D341Med (cell line): ENCODE results near the gene HNRNPM.

Experiments used
- DNase-seq: peaks from one replicate; pipeline ENCODE4 v3.0.0; 2012; ENCODE audit warnings: low spot score

The HNRNPM gene

DNA sequence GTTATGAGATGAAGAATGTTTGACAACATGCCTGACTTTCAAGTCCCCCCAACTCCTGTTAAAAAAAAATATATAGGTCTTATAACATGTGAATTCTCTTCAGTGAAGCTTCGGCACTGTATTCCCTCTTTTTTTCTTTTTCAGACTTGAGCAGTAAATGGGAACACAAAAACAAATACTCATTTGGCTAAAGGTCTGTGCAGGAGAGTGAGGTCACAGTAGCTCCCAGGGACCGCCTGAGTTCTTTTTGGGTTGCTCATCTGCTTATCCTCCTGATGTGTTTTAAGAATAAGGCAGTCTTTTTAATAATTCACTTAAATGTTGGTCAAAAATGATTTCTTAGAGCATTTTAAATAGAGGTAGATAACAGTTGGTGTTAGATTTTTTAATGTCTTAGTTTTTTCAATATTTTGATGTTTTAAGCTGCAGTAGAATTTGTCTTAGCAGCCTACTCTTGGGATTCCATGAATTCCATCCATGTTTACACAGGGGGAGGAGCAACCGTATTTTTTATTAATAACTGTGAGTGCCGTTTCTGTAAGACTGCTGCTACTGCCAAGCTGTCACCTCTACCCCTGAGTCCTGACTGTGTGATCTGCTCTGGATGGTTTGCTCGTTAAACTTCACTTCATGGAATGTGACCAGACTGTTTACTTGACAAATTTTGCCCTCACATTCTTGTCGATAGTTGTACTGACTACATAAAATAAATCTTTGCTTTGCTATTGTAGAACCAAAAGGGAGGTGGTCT, 14.9 kb downstream of the HNRNPM start:
- no peak for DNase-seq

DNA sequence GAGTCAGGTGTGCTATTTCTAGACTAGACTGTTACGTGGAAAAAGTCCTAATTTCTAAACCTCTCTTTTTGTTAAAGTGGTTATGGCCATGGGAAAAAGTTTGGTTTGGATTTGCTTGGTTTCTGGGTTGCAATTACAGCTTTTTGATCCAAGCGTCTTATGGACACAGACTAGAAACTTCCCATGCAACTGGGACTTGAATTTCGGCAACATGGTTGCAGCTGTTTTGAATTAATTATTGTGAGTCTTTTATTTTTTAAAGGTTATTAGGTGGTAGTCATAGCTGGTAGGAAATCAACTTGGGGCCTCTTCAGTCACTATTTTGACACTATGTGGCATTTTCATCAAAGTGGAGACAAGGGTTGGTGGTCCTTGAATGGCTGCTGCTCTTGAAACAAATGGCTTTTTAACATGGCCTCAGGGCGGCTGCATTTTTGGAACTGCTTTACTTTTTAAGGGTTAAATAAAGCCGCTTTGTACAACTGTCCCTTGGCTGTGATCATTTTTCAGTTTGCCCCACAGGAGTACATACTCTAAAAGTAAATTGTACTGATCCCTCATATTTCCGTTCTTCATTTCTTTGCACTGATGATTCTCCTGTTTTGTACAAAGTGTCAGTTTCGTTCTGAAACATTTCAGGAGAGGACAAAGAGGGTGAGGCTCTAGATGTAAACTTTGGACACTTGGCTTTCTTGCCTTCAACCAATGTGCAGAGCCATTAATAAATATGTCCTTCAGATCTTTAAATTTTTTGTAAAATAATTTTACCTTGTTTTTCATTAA, 15.9 kb downstream of the HNRNPM start:
- no peak for DNase-seq

DNA sequence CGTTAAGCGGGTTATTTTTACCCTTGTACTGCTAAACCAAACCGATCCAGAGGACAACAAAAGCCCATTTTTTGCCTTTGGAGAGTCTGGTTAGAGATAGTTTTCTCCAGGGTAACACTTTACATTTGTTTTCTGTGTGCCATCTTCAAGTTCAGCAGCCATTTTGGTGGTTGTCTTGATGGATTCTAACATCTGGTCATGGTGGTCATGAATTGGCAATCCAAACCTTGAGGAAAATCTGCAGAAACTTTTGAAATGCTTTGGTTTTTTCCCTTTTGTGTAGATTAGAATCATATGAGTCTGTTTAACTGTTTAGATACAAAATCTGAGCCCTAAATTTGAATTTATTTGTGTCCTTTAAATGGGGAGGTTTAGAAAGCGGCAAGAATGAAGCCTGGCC, 16.6 kb downstream of the HNRNPM start:
- DNase-seq = no peak

DNA sequence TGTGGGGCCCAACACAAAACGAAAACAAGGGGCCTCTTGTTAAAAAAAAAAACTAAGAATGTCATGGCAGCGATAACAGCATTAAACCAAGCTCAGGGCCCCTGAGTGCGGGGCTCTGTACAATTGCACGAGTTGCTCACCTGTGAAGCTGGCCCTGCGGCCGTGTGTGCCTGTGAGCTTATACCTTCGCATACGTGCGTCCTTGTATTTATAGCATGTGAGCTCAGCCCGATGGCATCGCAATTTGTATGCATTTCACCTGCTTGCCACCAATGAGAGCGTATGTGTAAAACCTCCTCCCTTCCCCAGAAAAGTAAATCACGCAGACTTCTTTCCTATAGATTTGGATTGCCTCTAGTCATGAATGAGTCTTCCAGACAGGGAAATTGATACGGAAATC, 17.1 kb downstream of the HNRNPM start:
- DNase-seq = no peak

DNA sequence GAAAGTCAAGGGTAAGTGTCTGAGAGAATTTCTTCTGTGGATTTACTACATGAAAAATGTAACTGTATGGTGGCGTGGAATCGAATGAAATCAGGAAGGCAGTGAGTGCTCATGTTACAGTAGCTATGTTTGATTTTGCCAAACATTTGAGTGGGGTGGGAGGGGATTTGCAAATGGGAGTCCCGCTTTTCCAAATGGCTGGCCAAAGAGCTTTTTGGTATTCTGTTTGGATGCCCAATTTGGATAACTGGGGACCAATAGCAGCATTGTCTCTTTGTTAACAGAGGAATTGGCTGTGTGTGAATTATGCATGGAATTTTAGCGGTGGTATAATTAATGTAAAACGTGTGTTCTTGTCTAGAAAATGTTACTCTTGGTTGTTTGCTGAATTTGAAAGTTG, 17.8 kb downstream of the HNRNPM start:
- no peak for DNase-seq

DNA sequence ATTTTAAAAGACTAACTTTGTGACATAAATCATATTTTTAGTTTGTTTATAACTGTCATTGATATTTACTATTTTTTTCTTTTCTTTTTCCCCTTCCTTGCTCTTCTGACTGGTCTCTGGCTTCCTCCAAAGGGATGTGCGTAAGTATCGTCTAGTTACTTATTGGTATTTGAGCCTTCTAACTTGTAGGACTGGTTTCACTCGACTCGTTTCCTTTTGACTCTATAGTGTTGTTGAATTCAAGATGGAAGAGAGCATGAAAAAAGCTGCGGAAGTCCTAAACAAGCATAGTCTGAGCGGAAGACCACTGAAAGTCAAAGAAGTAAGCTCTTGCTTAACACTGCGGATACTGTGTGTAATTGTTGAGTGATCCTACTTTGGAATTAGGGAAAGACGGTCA, 18.6 kb downstream of the HNRNPM start:
- DNase-seq = no peak

DNA sequence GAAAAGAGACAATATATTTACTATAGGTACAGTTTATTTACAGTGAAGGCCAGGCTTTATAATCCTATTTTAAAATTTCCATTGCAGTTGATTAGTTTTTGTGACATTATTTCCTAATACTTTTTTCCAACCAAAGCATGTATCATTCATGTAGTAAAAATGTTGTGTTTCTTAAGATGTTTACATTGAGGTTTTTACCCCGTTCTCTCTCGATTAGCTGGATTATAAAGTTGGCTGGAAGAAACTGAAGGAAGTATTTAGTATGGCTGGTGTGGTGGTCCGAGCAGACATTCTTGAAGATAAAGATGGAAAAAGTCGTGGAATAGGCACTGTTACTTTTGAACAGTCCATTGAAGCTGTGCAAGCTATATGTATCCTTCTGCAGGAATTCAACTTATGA, 21.2 kb downstream of the HNRNPM start:
- DNase-seq = no peak

DNA sequence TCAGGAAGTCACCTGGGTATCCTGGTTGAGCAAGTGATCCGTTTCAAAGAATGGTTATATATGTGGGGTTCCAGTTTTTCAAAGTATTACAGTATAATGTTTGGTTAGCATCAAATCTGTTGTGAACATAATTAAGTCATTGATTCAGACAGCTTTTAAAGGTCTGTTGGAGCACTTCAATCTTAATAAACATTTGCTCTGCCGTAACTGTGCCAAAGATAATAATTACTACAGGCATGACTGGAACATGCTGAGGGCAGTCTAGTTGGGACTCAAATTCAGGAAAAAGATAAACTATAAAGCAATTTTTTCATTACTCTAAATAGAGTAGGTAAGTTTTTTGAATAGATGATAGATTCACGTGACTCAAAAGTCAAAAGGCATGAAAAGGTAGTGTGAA, 23.3 kb downstream of the HNRNPM start:
- no peak for DNase-seq

DNA sequence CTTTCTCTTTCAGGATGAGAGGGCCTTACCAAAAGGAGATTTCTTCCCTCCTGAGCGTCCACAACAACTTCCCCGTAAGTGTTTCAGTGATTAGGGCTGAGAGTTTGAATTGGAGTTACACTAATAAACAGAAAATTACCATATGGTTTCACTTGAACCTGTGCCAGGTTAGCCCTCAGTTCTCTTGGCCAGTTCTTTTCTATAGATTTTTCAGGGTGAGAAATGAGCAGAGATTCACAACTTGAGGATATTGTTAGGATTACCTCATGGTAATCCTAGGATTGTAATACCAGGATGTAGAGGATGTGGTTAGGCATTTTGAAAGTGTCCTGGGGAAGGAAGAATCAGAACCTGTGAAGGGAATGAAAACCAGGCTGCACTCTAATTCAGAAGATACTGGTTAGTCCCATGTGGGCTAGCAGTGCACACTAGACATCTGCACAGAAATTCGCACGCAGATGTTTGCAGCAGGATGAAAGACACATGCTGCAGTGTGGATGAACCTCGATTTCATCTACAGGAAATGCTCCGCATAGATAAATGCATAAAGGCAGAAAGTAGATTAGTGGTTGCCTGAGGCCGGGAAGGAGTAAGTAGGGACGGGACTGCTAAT, 24.1 kb downstream of the HNRNPM start:
- no peak for DNase-seq

DNA sequence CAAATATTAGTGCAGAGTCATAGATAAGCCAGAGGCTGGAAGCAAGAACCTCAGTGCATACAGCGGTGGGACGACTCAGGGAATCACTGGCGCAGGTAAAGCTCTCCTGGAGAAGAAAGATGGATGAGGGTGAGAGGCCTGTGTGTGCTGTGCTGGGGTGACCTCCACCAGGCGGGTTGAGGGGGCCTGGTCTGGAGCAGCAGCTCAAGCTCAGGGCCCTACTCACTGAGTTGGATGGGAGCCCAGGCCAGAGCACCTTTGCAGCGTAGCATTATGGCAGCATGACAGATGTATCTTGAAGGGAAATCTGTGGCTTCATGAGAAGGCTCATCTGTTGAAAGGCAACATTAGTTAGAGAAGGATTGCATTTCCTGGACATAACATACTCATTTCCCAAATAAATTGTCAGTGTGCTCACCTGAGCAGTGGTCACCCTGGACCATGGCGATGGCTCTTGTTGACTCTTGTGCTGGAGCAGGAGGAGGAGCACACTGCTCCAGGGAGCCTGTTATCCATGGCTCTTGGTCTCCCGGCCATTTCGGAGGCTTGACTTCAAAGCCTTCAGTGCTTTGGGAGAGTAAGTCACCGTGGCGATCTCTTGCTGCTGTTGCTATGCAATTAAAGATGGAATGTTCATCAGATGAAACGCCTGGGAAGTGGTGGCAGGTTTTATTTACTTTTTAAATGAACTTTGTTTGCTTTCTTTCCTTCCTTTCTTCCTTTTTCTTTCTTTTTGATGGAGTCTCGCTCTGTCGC, 25.0 kb downstream of the HNRNPM start:
- no peak for DNase-seq

DNA sequence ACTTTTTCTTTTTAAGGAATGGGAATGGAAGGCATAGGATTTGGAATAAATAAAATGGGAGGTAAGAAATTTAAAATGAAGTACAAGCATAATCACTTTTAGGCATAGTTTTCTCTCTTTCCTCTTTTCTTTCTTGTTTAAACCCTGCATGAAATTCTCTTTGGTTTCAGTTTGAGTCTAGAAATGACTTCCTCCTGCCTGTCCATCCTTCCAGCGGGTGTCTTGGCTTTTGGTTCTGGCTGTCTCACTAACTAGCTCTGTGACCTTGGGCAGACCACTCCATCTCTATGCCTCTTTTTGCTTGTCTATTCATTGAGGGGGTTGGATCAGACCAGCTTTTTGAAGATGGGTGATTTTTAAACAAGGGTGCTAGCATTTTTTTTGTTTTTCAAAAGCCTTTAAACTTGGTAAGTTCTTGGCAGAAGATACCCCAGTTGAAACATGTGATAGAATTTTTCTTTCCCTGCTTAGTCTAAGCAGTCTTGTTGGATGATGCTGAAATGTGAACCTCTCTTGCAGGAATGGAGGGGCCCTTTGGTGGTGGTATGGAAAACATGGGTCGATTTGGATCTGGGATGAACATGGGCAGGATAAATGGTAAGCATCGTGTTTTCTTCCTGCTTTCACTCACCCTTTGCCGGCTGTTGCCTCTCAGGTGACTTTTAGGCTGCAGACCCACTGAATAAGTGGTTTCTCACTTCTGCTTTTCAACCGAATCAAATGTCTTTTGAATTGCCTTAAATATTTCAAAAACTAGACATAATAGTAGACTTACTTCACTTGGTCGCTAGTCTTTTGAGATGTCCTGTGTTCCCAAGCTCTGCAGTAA, 29.1 kb downstream of the HNRNPM start:
- no peak for DNase-seq

DNA sequence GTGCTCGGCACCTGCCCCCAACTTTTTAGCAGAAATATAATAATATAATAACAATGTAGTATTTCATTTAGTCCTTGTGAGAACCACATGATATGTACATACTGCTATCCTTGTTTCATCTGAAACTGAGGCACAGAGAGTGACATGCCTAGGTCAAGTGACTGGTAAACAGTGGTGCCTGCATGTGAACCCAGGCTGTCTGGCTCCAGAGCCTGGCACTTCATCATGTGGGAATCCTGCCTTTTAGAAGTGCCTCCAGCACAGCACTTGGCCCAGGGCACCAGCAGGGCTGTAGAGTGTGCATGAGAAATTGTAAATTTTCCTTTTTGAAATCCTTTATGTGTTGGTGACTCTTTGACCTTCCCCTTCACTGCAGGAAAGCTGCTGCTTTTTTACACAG, 30.2 kb downstream of the HNRNPM start:
- no peak for DNase-seq

DNA sequence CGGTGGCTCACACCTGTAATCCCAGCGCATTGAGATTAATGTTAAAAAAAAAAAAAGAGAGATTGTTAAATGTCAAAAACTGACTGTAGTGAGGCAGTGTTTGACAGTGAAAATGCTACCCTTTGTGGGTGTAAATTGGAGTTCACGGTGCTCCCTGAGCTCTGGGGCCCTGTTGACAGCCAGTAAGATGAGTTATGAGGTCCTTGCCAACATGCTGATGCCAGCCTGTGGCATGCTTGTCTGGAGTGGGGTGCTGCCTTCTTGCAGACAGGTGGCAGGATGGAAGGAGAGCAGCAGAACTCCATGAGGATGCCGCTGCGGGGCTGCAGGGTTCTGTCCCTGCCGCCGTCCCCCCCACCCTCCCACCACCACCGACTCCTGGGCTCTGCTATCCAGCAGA, 31.7 kb downstream of the HNRNPM start:
- no peak for DNase-seq

DNA sequence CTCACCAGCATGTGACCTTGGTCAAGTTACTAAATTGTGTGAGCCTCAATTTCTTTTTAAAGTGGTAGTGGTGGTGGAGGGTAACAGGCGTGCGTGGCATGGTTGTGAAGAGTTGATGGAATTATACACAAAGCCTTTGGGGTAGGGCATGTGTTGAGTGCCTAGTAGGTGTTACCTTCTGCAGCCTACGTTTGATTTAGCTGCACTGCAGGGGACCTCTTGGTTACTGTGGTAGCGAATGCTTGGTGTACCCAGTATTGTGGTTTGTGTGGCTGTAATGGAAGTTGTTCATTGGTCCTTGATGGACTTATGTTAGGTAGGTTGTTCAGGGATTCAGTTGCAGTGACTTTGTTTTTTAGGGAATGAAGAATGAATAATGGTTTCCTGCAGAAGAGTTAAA, 33.1 kb downstream of the HNRNPM start:
- DNase-seq = no peak

DNA sequence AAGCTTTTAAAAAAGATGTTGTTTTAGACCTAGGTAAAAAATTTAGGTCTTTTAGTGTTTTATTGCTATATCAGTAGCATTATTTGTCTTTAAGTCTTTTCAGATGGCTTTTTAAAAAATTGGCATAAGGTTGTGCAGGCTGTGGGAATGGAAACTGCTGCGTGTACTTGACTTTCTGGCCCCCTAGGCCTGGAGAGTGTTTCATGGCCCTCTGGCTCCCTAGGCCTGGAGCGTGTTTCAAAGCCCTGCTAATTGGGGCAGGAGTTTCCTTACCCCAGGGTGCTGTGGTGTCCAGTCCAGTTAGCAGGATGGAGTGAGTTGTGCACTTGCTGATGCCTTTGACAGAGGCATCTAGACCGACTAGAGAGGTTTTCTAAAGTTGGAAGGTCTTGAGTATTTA, 33.8 kb downstream of the HNRNPM start:
- no peak for DNase-seq

DNA sequence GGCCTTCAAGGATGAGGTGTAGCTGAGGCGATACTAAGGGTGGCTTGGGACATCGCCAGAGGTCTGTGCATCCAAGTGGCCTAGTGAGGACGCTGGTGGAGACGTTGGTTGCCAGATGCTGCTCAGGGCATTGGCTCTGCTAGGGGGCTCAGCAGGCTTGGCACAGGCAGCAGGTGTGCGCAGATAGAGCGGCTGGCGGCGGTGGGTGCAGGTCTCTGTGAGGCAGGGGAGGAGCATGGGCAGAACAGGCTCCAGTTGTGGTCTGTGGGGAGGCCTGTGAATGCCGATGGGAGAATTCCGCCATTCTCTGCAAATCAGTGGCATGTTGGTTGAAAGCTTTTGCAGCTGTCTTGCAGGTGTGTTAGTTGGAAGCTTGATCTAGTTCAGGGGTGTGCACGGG, 36.4 kb downstream of the HNRNPM start:
- DNase-seq = no peak

DNA sequence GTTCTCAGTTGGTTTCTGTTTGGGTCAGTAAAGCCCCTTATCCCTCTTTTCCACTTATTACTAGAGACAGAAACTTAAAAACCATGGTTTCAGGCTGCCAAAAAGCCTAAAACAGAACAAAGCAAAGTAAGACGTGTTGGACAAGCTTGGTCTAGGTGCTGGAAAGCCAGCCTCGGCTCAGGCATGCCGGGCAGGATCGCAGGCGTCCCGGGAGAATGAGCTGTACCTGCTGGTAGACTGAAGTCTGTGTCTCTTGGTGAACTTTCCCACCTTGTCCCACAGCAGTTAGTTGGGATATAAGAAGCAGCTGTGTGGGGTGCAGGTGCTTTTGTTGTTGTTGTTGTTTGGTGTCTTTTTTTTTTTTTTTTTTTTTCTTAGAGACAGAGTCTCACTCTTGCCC, 36.8 kb downstream of the HNRNPM start:
- no peak for DNase-seq

DNA sequence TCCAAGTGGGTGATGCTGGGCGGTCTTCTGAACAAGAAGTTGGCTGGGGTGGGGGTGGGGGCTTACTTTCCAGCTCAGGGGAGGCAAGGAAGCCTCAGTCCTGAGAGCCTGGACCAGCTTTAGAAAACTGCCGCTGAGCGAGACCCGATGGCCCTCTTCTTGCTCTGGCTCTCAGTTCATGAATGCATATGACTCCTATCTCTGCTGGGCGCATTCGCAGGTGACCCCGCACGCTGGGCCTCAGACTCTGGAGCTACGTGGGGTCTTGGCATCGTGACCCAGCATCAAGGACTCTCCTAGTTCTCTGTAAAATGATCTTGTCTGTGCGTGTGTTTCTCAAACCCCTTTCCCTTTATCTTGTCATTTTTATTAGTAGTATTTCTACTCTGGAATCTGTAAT, 37.9 kb downstream of the HNRNPM start:
- no peak for DNase-seq

DNA sequence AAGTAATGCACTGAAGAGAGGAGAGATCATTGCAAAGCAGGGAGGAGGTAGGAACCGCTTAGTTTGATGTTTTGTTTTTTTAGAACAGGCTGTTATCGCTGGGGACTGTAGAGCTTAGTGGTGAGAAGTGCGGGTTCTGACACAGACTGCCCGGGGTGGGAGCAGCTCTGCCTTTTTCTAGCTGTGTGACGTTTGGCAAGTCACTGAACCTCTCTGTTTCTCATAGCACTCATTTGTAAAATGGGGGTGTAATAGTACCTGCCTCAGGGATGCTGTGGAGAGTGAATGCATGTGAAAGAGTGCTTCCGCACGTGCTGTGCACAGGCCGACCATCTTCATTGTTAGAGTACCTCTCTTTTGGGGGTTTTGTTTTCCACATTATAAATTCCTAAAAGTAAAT, 38.4 kb downstream of the HNRNPM start:
- no peak for DNase-seq

DNA sequence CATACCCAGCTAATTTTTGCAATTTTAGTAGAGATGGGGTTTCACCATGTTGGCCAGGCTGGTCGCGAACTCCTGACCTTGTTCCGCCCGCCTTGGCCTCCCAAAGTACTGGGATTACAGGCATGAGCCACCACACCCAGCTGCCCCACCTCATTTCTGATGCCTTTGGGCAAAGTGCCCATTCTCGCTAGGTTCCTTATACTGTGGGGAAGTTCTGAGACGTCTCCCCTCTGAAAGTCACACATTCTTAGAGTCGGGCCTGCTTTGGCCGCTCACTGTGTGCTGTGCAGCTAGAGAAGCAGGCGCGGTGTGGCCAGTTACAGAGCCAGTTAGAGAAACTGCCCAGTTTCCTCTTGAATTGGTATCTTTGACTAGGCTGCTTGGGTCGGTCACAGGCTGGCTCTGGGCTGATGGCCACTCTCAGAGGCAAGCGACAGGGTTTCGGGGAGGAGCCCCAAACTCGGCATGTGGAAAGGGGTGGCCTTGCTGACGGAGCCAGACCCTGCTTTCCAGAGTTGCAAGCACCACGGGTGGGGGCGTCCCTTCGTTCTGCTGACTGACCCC, 39.6 kb downstream of the HNRNPM start:
- DNase-seq = no peak
